Aorta (tissue), 5 donors: ENCODE results near the gene POC1B. TPM values are rescaled to one million over a fixed set of nuclear protein-coding genes. Genes with fewer than 3 reads are reported as not detected.

Experiments
- ATAC-seq: fragments of 200-7000 bp; cut with Tn5 transposase; one replicate; pipeline ENCODE4 v1.9.1; 2022; ENCODE audit warnings: moderate library complexity; ENCODE audit not compliant: low FRiP score
- DNase-seq, 2 donors: peaks; one replicate each; pipeline ENCODE4 v3.0.0-alpha.2; 2020
- H3K27ac ChIP-seq, 2 donors: one replicate each; pipeline ENCODE4 v1.5.1; 2013; ENCODE audit warnings: low read length in 2 of 2, mild to moderate bottlenecking in 2 of 2, moderate library complexity in 2 of 2, control low read depth in 1 of 2, inconsistent platforms in 1 of 2, low read depth in 1 of 2
- H3K27me3 ChIP-seq, 2 donors: one replicate each; pipeline ENCODE4 v1.6.1; 2013; ENCODE audit warnings: control low read depth in 1 of 2, low read length in 1 of 2, mild to moderate bottlenecking in 1 of 2, moderate library complexity in 1 of 2; ENCODE audit not compliant: insufficient read depth in 2 of 2, control insufficient read depth in 1 of 2
- H3K36me3 ChIP-seq, 2 donors: one replicate each; pipeline ENCODE4 v1.6.1; 2013; ENCODE audit warnings: control low read depth in 1 of 2, low read length in 1 of 2, mild to moderate bottlenecking in 1 of 2; ENCODE audit not compliant: insufficient read depth in 2 of 2, control insufficient read depth in 1 of 2
- H3K4me1 ChIP-seq, 2 donors: one replicate each; pipeline ENCODE4 v1.6.1; 2013; ENCODE audit warnings: low read length in 2 of 2, control low read depth in 1 of 2, mild to moderate bottlenecking in 1 of 2, moderate library complexity in 1 of 2; ENCODE audit not compliant: insufficient read depth in 2 of 2, control insufficient read depth in 1 of 2
- H3K4me3 ChIP-seq, 2 donors: one replicate each; pipeline ENCODE4 v1.5.1; 2013; ENCODE audit warnings: low read length in 2 of 2, control low read depth in 1 of 2, mild to moderate bottlenecking in 1 of 2
- H3K9me3 ChIP-seq: one replicate; pipeline ENCODE4 v1.6.1; 2013; ENCODE audit warnings: mild to moderate bottlenecking, low read length; ENCODE audit not compliant: control insufficient read depth
- WGBS, 2 donors: extraction: QIAGEN DNeasy Blood & Tissue Kit; methylation state at CpG; one replicate each; pipeline ENCODE4 v1.1.7; 2013; 5-methylcytosine and 5-hydroxymethylcytosine counted together
- intact Hi-C, 2 donors: fragments of 100-400 bp; cut with DNase I; formaldehyde crosslinking; loops; one replicate each; pipeline versions ENCODE4 v1.14.2 to v1.15.0; 2022
- polyA plus RNA-seq, 2 donors: library from polyadenylated mRNA; stranded (reverse); fragments of 200-250 nt; gene quantifications; one replicate each; pipeline ENCODE4 v1.2.3, GENCODE V29; 2013
- total RNA-seq, 2 donors: library from RNA; stranded (reverse); fragmentation: NEBNext Ultra II Directional; extraction: Animal tissue kit (Norgen Biotek cat#: 25700); gene quantifications; one replicate each; pipeline ENCODE4 v1.2.1, GENCODE V29; 2021
- donor health status: healthy with polysubstance abuse.
- donor health status: Bipolar disorder and iron deficiency.
- donor health status: DM: no; HTN: no; CAD: no.
- donor health status: DM: no; HTN: no; CAD: no.
- donor health status: DM: yes; HTN: yes; CAD: no.

Gene POC1B
- total and polyA plus RNA-seq, 4 donors, result 7.3 to 21.9 (median 20.6) TPM

DNA sequence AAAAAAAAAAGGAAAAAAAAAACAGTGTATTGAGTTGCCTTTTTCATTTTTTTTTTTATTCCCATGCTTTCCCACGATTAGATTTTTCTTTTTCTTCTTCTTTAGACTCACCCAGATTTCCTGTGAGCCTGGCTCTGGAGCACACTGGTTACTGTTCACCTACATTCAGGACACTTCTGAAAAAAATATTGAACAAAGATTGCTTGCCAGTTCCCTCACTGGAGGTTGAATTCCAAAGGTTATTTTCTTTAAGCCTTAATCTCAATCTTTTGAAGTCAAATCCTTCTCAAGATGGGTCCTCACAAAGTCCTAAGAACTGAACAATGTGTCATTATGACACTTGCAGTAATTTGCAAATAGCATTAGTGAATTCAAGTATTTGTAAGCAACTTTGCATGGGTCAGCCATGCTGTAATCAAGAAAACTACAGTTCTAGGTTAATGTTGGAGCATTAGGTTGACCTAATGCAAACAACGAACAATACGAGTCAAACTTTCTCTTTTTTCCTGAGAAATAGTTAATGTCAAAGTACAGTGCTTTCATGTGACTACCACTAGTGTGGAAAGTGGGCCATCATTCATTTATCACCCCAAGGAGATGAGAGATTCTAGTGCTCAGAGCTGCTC is 124.3 kb downstream of the POC1B start:
- DNase-seq (no peak), ATAC-seq (no peak)
- no peaks in the 10 kb centered on the region for H3K27me3 ChIP-seq
- no peak overlapping the region for H3K4me3 ChIP-seq
- WGBS, 2 donors, result 72 to 78% methylated on average over 3 of the region's 3 CpGs
- intact Hi-C loops, result no loop called here
- H3K36me3 ChIP-seq, result no peaks in the 10 kb centered on the region
- H3K27ac ChIP-seq, result no peak overlapping the region
- H3K4me1 ChIP-seq, result no peaks in the 10 kb centered on the region
- no peaks in the 10 kb centered on the region for H3K9me3 ChIP-seq

DNA sequence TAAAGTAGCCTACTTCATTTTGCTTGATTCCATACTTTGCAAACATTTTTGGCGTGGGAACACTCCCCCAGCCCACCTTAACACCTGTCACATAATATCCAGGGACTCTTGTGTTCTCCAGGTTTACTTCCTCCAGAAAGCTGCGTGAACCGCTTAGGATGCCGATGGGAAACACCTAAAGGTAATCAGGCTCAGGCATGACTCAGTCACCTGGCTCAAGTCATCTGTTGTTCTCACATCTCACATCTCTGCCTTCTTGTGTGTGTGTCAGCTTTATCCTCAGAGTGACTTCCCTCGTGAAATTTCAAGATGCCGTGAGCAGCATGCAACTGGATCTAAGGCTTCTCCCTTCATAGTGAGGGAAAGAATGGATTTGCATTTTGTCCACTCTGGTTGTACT is 125.4 kb downstream of the POC1B start:
- Histone ChIP-seq H3K4me1 (no peaks in the 10 kb centered on the region), H3K27ac (no peak overlapping the region), H3K36me3 (no peaks in the 10 kb centered on the region), H3K4me3 (no peak overlapping the region), H3K9me3 (no peaks in the 10 kb centered on the region), H3K27me3 (no peaks in the 10 kb centered on the region)
- 97 to 99% methylated on average over 6 of the region's 6 CpGs for WGBS, 2 donors
- DNase-seq (no peak), ATAC-seq (no peak)
- intact Hi-C loops, result no loop called here

- H3K4me1 ChIP-seq, result peaks cover 0 to 3% of the 10 kb centered on the region in 2 donors
- H3K27ac ChIP-seq, result no peak overlapping the region
Measured at GRCh38 chr12:89395712-89396111, 130.1 kb downstream of the POC1B start.

DNA sequence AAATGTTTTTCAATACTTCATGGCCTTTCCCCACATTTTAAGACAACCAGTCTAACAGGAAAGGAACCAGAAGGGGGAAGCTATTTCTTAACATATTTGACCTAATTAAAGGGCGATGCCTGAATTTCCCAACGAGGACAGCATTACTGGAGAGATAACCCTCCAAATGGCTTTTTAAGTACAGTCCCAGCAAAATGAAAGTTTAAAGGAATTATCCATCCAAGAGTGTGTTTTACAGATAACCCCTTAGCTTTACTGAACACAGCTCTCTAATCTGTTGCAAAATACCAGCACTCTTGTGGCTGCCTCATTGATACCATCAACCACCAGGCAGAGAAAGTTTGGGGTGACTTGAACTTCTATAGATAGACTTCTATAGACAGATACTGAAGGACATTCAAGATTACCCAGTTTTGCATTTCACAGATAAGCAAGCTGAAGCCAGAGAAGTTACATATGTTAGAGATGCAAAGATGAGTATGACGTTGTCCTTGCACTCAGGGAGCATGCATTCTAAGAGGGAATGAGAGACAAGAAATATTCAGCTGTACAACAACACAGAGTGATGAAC is 132.2 kb downstream of the POC1B start:
- Histone ChIP-seq H3K27me3 (no peaks in the 10 kb centered on the region), H3K9me3 (no peaks in the 10 kb centered on the region), H3K27ac (no peak overlapping the region), H3K4me3 (no peak overlapping the region), H3K36me3 (no peaks in the 10 kb centered on the region), H3K4me1 (peaks cover 0 to 5% of the 10 kb centered on the region in 2 donors)
- no peak for ATAC-seq
- DNase-seq, result no peak
- 77 to 78% methylated on average over 3 of the region's 3 CpGs for WGBS, 2 donors
- intact Hi-C loops, result no loop called here

More at GRCh38 chr12:89395712-89396111, 130.1 kb downstream of the POC1B start:
- Histone ChIP-seq H3K9me3 (no peaks in the 10 kb centered on the region), H3K36me3 (no peaks in the 10 kb centered on the region), H3K4me3 (no peak overlapping the region), H3K27me3 (no peaks in the 10 kb centered on the region)
- DNase-seq (no peak), ATAC-seq (no peak)
- 89 to 90% methylated on average over 4 of the region's 4 CpGs for WGBS, 2 donors
- intact Hi-C loops, result no loop called here

DNA sequence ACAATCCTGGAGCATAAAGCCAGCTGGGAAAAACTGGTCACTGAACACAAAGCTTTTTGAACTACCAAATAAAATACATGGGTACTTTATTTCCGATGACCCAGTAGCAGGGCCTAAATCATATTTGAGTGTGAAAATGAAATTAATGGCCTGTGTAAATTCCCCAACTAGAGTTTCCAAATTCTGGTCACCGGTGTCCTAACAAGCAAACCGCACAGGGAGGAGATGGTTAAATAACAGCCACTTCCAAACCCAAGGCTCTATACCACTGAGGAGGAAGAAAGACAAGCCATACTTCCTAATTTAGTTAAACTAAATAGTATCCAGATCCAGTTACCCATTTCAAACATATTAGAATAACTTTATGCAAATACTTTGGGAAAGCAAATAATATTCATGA is 133.5 kb downstream of the POC1B start:
- Histone ChIP-seq H3K36me3 (no peaks in the 10 kb centered on the region), H3K27ac (no peak overlapping the region), H3K4me3 (no peak overlapping the region), H3K4me1 (peaks cover 0 to 5% of the 10 kb centered on the region in 2 donors), H3K9me3 (no peaks in the 10 kb centered on the region), H3K27me3 (no peaks in the 10 kb centered on the region)
- DNase-seq, result no peak
- no peak for ATAC-seq
- WGBS, 2 donors, result 89 to 97% methylated on average over 3 of the region's 3 CpGs
- intact Hi-C loops, result no loop called here

GRCh38 chr12:89391726-89392336 is 134.0 kb downstream of the POC1B start:
- H3K4me1 ChIP-seq, result peaks cover 0 to 5% of the 10 kb centered on the region in 2 donors
- no peaks in the 10 kb centered on the region for H3K9me3 ChIP-seq
- WGBS, 2 donors, result 84 to 90% methylated on average over 6 of the region's 6 CpGs
- DNase-seq, result no peak
- intact Hi-C loops, result no loop called here
- H3K27ac ChIP-seq, result no peak overlapping the region
- no peak for ATAC-seq
- H3K36me3 ChIP-seq, result no peaks in the 10 kb centered on the region
- H3K4me3 ChIP-seq, result no peak overlapping the region
- no peaks in the 10 kb centered on the region for H3K27me3 ChIP-seq

GRCh38 chr12:89390802-89391673 is 134.8 kb downstream of the POC1B start:
- WGBS, 2 donors, result 77 to 83% methylated on average over 3 of the region's 3 CpGs
- intact Hi-C loops, result no loop called here
- Histone ChIP-seq H3K27ac (no peak overlapping the region), H3K27me3 (no peaks in the 10 kb centered on the region), H3K4me3 (no peak overlapping the region), H3K9me3 (no peaks in the 10 kb centered on the region), H3K4me1 (peaks cover 0 to 7% of the 10 kb centered on the region in 2 donors), H3K36me3 (no peaks in the 10 kb centered on the region)
- no peak for DNase-seq
- ATAC-seq, result no peak

DNA sequence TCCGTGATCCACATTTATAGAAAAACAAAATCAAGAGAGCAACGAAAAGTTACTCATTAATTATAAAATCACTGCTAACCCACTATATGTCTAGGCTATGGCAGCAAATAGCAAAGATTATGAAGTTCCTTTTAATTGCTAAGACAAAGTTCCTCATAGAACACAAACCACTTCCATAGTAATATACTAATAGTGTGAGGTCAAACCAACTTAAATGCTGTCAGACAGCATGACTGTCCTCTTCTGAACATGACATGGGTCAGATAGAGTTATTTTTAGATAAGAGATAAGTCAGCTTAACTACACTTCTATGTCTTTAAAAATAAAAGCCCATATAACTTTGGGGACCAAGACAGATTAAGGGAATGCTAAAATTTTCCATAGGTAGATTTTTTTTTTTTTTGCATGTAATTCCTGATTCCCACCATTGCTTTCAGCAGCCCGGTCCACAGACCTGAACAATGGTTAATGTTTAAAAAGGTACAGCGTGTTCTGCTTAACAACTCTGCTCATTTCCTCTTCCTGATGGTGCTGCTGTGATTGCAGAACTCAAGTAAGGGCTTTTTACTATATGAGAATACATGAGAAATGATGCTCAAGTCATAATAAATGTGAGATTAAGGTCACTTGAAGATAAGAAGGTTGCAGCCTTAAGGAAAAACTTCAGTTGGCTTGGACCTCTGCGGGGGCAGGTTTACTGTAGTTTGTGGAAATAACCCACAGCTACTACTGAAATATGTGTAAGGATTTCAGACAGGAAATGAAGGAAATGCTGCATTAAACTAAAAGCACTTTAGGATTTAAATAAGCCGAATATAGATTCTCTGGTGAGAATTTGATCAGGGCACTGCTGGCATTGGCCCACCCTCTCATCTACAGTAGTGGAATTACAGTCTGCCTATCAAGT is 135.8 kb downstream of the POC1B start:
- Histone ChIP-seq H3K4me1 (peaks cover under 1 to 9% of the 10 kb centered on the region in 2 donors), H3K4me3 (no peak overlapping the region), H3K27ac (no peak overlapping the region), H3K36me3 (no peaks in the 10 kb centered on the region), H3K27me3 (no peaks in the 10 kb centered on the region), H3K9me3 (no peaks in the 10 kb centered on the region)
- intact Hi-C loops, result no loop called here
- DNase-seq, result no peak
- peak; percentile 15 for ATAC-seq
- 53 to 57% methylated on average over 6 of the region's 6 CpGs for WGBS, 2 donors
